DMS114 treated with DMSO at 0.1 percent for 48 hours (cell line): ENCODE measurements around the gene TLCD3A.
A peak's percentile ranks its signal among the peaks of the same experiment; 100 is the strongest.
"Not testable (repeated sequence)": the region's sequence is repeated elsewhere in the genome, so short reads cannot be mapped to it uniquely, and the experiment has no call there.

Experiments
- DNase-seq: peaks from one replicate; lab custom pipeline; 2025; ENCODE audit not compliant: unreplicated experiment; lab: John Stamatoyannopoulos, UW

The TLCD3A gene

DNA sequence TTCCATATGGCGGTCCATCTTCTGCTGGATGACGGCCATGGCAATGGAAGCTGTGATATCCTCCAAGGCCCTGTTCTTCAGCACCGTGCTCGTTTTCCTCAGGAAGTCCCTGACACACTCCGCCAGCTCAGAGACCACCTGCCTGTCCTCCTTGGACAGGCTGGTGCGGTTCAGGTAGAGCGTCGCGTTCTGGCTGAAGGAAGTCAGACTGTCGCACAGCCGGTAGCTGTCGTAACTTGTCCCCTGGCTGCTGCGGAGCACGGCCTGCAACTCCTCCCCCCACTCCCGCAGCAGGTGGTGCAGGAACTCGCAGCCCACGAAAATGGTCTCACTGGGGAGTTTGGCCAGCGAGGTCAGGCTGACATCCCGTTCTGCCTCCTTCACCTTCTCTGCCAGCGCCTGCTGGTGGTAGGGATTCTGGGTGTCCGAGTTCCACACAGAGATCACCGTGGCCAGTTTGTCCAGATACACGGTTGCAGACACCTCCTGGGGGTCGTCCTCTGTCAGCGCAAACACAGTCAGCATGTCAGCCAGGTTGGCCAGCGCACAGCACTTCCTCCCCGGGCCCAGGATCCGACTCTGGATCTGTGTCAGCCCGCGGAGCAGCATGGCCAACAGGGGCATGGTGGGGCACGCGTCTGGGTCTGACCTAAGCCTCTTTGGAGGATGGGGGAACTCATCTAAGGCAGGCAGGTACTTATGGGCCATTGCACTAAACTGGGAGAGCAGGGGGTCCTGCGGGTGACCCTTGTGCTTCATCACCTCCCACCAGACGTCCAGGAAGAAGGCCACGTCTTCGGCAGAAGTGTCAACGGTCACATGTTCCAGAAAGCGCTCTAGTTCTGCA lies 14.6 kb downstream of the TLCD3A start:
- DNase-seq, result no peak

DNA sequence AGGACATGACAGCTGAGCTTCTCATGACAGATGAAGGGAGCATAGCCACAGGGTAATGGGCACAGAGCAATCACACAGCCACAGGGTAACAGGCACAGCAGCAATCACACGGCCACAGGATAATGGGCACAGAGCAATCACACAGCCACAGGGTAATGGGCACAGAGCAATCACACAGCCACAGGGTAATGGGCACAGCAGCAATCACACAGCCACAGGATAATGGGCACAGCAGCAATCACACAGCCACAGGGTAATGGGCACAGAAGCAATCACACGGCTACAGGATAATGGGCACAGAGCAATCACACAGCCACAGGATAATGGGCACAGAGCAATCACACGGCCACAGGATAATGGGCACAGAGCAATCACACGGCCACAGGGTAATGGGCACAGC lies 16.2 kb downstream of the TLCD3A start:
- not testable (repeated sequence) for DNase-seq

DNA sequence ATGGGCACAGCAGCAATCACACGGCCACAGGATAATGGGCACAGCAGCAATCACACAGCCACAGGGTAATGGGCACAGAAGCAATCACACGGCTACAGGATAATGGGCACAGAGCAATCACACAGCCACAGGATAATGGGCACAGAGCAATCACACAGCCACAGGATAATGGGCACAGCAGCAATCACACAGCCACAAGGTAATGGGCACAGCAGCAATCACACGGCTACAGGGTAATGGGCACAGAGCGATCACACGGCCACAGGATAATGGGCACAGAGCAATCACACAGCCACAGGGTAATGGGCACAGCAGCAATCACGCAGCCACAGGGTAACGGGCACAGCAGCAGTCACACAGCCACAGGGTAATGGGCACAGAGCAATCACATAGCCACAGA lies 17.0 kb downstream of the TLCD3A start:
- DNase-seq, result not testable (repeated sequence)

DNA sequence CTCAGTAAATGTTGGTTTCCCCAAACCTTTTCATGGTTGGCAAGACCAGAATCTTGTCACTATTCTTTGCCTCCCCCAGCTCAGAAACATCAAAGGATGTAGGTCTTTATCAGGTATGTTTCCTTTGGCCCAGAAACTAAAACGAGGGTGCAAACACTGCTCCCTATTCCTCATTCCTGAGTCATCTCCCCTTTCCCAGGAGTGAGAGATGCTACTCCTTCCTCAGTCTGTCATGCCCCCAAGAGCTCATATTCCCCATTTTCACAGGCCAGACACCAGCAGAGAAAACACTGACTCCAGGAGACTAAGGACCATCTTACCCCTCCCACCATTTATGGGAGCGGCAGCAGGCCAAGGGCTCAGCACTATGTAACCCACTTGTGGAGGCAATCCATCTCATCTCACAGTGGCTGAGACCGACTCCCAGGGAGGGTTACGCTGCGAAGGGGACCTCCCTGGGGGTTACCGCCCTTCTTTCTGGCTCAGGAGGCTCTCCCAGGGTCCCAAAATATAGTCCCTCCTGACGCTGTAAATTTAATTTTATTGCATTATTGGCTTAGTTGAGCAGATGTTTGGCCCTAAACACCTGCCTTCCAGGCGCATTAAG lies 18.1 kb downstream of the TLCD3A start:
- no peak for DNase-seq

DNA sequence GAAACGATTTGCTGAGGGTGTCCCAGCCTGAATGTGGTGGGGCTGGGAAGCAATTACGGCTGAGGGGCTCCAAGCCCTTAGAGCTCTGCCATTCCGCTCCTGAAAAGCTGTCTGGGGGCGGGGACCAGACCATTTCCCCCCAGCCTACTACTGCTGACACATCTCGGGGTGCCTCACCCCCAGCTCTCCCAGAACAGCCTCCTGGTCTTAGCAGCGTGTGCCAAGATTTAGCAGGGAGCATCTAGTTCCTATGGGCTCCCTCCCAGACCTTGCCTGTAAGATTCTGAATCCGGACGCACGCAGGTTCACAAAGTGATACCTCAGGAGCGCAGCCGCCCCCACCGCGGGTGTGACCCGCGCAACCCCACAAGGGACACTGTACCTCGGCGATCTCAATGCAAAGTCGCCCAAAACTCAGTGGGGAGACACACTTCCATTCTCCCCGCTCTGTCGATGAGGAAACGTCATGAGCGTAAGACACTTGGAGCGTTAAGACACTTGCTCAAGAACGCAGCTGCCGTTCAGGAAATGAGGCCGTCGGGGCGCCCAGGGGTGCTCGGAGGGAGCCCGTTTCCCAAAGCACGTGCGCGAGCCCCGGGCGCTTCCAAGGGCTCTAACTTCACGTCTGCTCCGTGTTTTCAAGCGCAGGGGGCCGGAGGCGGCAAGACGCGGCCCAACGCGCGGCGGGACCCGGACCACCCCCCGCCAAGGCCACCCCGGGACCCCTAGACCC lies 19.0 kb downstream of the TLCD3A start:
- no peak for DNase-seq

DNA sequence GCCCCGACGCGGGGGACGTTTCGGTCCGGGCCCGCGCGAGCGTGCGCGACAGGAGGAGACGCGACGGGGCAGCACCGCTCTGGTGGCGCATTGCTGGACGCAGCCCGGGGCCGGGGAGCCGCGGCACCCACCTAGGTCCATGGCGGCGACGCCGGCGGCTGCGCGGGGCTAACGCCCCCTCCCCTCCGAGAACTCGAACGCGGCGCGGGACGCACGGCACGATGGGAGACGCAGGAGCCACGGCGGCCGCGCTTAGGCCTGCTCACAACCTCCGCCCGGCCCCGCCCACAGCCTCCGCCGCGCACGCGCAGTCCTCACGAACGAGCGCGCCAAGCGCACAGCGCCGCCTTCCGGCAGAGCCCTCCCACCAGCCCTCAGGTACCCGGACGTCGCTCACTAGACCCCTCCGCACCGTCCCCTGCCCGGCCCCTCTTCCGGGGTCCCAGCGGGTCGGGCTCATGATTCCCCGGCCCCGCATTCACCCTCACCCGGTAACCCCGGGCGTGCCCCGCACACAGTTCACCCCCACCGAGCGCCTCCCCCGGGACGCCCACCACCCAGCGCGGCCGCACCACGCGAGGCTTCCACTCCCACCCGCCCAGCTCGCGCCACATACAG lies 19.7 kb downstream of the TLCD3A start, which contains the start of gene GEMIN4:
Gene GEMIN4, minus strand, starts transcription at position 263 of the 618 bp plus-strand sequence. Its CDS starts 122 bp downstream, at position 141.
- DNase-seq, result peak; percentile 74

DNA sequence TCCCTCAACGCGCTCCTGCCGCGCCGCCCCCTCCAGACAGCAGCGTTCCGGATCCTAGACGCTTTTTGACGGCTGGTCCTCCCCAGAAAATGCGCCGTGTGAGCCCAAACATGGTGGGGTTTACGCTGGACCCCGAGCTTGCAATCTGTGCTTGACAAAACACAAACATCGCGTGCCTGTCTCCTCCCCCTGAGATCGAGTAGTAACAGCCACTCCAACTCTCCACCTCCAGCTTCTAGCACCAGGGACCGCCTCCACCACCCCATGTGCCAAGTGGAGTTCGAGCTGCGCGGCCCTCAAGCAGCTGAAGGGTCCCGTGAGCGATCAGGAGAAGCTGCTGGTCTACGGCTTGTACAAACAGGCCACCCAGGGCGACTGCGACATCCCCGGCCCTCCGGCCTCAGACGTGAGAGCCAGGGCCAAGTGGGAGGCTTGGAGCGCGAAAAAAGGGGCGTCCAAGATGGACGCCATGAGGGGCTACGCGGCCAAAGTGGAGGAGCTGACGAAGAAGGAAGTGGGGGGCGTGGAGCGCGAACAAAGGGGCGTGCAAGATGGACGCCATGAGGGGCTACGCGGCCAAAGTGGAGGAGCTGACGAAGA lies 20.3 kb downstream of the TLCD3A start:
- no peak for DNase-seq

DNA sequence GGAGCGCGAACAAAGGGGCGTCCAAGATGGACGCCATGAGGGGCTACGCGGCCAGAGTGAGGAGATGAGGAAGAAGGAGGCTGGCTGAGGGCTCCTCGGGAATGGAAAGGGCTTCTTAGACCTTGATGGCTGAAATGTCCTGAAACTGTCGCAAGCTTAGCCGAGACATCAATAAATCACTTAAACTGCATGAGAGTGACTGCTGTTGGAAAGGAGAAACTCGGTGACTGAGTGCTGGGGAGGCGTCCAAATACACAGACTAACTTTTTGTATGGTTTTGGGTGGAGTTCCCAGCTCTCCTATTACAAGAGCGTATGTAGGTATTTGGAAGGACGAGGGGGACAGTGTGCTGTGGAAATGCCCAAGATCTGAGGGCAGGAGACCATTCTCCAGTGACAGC lies 21.0 kb downstream of the TLCD3A start:
- no peak for DNase-seq

DNA sequence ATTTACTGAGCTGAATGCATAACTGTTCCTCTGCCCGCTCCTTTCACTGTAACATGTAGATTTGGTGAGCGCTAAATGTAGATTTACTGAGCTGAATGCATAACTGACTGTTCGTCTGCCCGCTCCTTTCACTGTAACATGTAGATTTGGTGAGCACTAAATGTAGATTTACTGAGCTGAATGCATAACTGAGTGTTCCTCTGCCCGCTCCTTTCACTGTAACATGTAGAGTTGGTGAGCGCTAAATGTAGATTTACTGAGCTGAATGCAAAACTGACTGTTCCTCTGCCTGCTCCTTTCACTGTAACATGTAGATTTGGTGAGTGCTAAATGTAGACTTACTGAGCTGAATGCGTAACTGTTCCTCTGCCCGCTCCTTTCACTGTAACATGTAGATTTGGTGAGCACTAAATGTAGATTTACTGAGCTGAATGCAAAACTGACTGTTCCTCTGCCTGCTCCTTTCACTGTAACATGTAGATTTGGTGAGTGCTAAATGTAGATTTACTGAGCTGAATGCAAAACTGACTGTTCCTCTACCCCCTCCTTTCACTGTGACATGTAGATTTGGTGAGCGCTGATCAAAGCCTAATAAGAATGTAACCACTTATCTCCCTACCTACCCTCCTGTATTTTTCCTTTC lies 23.0 kb downstream of the TLCD3A start:
- not testable (repeated sequence) for DNase-seq

DNA sequence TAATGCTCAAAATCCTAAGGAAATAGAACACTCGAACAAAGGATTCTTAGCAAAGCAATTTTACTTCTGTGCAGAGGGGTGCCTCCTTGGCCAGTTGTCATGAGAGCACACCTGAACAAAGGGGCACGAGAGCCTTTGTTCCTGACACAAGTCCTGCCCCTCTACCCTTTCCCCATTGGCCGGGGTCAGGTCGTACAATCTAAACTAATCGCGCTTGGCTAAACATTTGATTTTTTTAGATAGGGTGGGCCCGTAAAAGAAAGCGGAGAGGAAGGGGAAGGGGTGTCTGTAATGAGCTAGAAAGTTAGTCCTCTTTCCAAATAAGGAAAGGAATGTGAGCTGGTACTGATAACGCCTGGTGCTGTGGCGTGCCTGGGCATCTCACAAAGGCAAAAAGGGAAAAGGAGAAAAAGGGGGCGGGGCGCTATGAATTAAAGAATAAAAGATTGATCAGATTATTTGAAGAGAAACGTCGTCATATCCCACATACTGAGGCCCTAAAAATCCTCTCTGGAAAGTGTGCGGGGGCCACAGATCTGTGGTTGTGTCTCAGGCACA lies 23.7 kb downstream of the TLCD3A start:
- DNase-seq, result not testable (repeated sequence)

DNA sequence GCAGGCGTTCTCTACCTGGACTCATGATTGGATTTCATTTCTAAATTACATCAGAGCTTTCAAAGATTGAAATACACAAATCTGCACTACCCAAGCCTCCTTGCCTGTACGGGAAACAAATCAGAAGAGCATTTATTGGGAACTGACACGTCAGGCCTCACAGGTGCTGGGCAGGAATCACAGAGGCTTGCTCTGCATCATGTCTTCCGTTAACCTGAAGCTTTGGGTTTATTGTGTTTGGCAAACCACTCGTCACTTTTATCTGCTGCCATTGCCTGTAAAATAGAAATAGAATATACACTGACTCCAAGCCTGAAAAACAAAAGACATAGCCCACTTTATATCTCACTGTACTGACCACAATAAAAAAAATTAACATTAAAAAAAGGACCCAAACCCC lies 27.6 kb downstream of the TLCD3A start:
- no peak for DNase-seq

DNA sequence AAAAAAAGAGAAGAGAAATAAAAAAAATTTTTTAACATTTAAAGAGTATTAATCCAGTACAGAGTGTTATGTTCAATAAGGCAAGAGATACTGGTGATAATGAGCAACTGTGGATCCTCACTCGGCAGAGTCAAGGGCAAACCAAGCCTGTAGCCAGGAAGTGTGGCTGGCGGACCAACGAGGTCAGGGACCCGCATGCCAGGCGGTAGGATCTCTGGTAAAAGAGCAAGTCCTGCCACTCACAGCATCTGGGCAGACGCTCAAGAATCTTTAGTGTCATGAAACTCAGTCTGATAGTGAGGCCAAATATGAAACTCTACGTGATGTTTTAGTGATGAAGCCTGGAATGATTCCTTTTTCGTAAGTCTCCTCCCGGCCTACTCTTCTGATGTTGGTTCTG lies 28.0 kb downstream of the TLCD3A start:
- DNase-seq, result no peak

DNA sequence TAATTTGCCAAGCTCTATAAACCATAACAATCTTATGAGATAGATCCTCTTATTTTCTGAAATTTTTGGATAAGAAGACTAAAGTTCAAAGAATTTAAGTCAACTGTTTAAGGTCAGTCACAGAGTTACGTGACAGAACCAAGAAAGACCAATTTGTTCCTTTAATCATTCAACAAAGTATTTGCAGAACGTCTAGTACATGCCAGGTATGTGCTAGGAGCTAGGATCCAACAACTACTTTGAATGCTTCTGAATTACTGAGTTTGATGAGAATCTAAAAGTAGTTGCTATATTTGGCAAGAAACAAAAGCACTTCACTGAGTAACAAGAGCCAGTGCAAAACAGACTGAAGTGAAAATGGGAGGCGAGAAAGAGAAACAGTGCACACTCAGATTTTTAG lies 34.7 kb downstream of the TLCD3A start:
- no peak for DNase-seq

DNA sequence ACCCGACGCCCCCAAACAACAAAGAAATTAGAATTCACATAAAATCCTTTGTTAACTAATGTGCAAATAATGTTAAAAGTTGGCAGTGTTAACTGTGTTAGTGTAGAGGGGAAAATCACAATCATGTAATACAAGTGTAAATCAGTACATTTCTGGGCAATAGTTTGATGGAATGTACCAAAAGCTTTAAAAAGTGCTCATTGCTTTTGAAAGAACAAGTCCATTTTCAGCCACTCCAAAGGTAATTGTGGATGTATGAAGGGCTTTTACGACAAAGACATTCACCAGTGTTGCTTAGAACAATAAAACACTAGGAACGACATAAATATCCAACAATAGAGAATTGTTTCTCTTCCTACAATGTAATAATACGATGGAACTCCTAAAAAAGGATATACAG lies 40.6 kb downstream of the TLCD3A start:
- no peak for DNase-seq

DNA sequence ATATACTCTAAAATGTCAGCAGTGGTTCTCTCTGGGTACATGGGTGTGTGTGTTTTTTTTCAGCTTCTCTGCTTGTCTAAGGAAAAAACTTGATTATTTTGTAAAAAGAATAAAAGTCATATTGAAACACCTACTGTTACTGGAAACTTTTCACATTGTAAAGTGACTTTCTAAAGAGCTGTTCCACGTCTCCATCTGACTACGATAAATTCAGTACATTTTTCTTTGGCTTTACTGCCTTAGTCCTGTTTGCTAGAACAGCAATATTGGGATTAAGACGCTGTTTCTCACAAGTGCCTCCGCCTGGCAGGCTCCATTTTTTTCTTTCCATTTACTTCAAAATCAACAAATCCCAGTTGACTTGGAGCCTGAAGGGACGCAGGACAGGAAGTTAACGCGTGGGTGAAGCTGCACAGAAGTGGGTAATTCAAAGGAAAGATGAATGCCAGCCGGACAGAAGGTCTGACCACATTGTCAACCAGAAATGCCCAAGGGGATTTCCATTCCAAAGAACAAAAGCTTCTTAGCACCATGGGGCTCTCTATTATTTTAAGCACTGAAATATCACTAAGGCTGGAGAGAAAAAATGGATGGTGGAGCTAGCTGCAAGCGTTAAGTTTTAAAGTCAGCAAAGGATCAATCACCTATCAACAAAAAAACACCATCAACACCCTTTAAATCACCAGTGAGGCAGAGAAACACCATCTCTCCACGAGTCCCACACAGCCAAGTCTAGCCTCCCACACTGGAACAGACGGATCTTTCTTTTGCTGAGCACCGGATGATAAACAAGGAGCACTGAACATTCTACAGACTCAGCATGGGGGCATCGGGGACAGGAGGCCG lies 41.3 kb downstream of the TLCD3A start:
- no peak for DNase-seq

DNA sequence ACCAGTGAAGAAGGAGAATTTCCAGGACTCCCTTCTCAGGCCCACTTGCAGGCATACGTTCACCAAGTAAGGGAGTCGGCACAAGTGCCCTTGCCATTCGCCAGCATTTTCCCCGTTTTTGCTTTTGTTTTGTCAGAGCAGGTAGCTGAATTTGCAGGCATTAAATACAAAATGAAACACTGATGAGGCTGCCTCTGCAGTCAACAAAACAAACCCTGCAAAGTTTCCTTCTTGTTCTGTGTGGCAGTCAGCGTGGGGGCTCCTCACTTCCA lies 41.9 kb downstream of the TLCD3A start:
- no peak for DNase-seq

DNA sequence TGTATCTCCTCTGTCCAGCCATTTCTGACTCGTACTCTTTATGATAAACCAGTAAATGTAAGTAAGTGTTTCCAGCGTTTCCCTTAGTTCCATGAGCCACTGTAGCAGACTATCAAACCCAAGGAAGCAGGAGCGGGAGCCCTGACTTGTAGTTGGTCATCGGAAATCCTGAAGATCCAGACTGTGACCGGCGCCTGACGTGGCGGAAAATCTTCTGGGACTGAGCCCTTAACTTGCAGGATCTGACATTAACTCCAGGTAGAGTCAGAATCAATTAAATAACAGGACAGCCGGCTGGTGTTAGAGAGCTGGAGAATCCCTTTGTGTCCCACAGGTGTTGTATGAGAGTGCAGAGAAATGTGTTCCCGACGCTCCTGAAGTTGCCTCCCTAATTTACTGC lies 45.7 kb downstream of the TLCD3A start:
- no peak for DNase-seq

DNA sequence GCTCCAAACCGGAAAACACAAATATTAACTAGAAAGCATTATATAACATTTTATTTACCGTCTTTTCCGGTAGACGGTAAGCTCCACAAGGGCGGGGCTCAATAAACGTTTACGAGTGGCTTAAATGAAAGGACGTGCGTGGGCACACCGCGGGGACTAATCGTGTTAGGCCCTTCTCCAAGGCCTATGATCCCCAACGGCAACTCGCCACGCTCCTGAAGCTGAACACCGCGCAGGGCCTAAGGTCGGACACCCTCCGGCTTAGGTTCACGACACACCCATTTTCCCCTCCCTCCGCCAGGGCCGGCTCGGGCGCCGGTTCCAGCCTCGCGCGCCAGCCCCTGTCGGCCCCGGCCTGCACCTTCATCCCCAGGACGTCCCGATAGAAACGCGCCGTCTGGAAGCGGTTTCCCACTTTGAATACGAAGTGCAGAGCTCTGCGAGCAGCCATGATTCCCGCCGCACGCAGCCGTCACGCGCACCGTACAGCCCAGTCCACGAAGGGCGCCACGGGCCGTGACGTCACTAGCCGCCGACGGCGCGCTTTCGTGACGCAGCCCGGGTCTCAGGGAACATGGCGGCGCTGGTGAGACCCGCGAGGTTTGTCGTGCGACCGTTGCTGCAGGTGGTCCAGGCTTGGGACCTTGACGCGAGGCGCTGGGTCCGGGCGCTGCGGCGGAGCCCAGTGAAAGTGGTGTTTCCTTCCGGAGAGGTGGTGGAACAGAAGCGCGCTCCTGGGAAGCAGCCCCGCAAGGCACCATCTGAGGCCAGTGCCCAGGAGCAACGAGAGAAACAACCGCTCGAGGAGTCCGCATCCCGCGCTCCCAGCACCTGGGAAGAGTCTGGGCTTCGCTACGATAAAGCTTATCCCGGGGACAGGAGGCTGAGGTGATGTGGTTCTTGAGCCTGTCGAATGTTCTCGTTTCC lies 49.7 kb downstream of the TLCD3A start, which contains the start of the genes GLOD4 and MRM3:
Gene GLOD4, minus strand, starts transcription at position 476 of the 927 bp plus-strand sequence. Its CDS starts 25 bp downstream, at position 451.
Gene MRM3, plus strand, starts transcription at position 549 of the 927 bp plus-strand sequence. Its CDS starts 26 bp downstream, at position 575.
- DNase-seq, result peak; percentile 75
